ENCODE measurements around the gene TNFRSF13B. TPM values are rescaled to one million over a fixed set of nuclear protein-coding genes. Genes with fewer than 3 reads are reported as not detected.

Gene TNFRSF13B
- total RNA-seq, 1 donor from 2014 or later = 342 TPM

- ChIA-PET POLR2A (interaction anchor here (0.5 to 11.1 kb wide), 13 partner anchors 10 to 861 kb away, joined by 3 to 948 read pairs (median 9); partner anchors contain the start of gene TNFRSF13B), CTCF (interaction anchor here (1.2 to 8.1 kb wide), 9 partner anchors 12 to 77 kb away, joined by 3 to 104 read pairs (median 5); no protein-coding TSS in a partner anchor)
- H3K4me3 Mint-ChIP-seq = peak overlapping the region; percentile 84
- no peak for TF ChIP-seq CTCF (IDR thresholded peaks at IDR 0.05)
- ATAC-seq (ENCODE audit: low read depth) (peak; percentile 13), DNase-seq (peak; percentile 46)
- H3K36me3 Mint-ChIP-seq (ENCODE audit: low read depth) = no peaks in the 10 kb centered on the region
- peak overlapping the region; percentile 97 for H3K27ac Mint-ChIP-seq
- intact Hi-C loops (cut with micrococcal nuclease) = loop anchor here (1.0 to 10.0 kb wide), 7 partner anchors 43 to 848 kb away; partner anchors contain the start of genes SREBF1 and UBB
- no peaks in the 10 kb centered on the region for H3K9me3 Mint-ChIP-seq
- H3K4me1 Mint-ChIP-seq = peaks cover 69% of the 10 kb centered on the region
- no peaks in the 10 kb centered on the region for H3K27me3 Mint-ChIP-seq
These were observed 17.5 kb upstream of the TNFRSF13B start for GRCh38 chr17:16989230-16989952.

GRCh38 chr17:16988749-16989229 is 16.9 kb upstream of the TNFRSF13B start:
- no peaks in the 10 kb centered on the region for H3K36me3 Mint-ChIP-seq (ENCODE audit: low read depth)
- peak overlapping the region; percentile 97 for H3K27ac Mint-ChIP-seq
- ATAC-seq (ENCODE audit: low read depth) (peak; percentile 3), DNase-seq (no peak)
- peaks cover 71% of the 10 kb centered on the region for H3K4me1 Mint-ChIP-seq
- no peak for TF ChIP-seq CTCF (IDR thresholded peaks at IDR 0.05)
- peak overlapping the region; percentile 84 for H3K4me3 Mint-ChIP-seq
- ChIA-PET POLR2A (interaction anchor here (0.8 to 11.1 kb wide), 18 partner anchors 11 to 762 kb away, joined by 3 to 948 read pairs (median 4); partner anchors contain the start of gene TNFRSF13B), CTCF (interaction anchor here (1.3 to 8.1 kb wide), 5 partner anchors 11 to 49 kb away, joined by 3 to 104 read pairs (median 4); no protein-coding TSS in a partner anchor)
- H3K9me3 Mint-ChIP-seq = no peaks in the 10 kb centered on the region
- intact Hi-C loops (cut with micrococcal nuclease) = loop anchor here (1.0 to 10.0 kb wide), 9 partner anchors 8 to 849 kb away; partner anchors contain the start of genes SREBF1 and UBB
- no peaks in the 10 kb centered on the region for H3K27me3 Mint-ChIP-seq

- H3K36me3 Mint-ChIP-seq (ENCODE audit: low read depth) = no peaks in the 10 kb centered on the region
- H3K27me3 Mint-ChIP-seq = no peaks in the 10 kb centered on the region
- peak; percentile 80 for ATAC-seq (ENCODE audit: low read depth)
- peaks cover 78% of the 10 kb centered on the region for H3K4me1 Mint-ChIP-seq
- peak overlapping the region; percentile 84 for H3K4me3 Mint-ChIP-seq
- TF ChIP-seq CTCF (IDR thresholded peaks at IDR 0.05) = no peak
- H3K27ac Mint-ChIP-seq = peak overlapping the region; percentile 97
- intact Hi-C loops (cut with micrococcal nuclease) = loop anchor here (1.0 to 10.0 kb wide), 8 partner anchors 8 to 849 kb away; partner anchors contain the start of genes SREBF1 and UBB
- DNase-seq = peak; percentile 78
- ChIA-PET POLR2A (interaction anchor here (0.8 to 11.1 kb wide), 19 partner anchors 11 to 763 kb away, joined by 3 to 948 read pairs (median 3); partner anchors contain the start of gene TNFRSF13B), CTCF (interaction anchor here (1.3 to 8.1 kb wide), 5 partner anchors 10 to 48 kb away, joined by 3 to 104 read pairs (median 4); no protein-coding TSS in a partner anchor)
- H3K9me3 Mint-ChIP-seq = no peaks in the 10 kb centered on the region
These were observed 16.1 kb upstream of the TNFRSF13B start for GRCh38 chr17:16987830-16988601.

GRCh38 chr17:16987066-16987829 is 15.3 kb upstream of the TNFRSF13B start:
- Mint-ChIP-seq H3K36me3 (ENCODE audit: low read depth) (no peaks in the 10 kb centered on the region), H3K4me1 (peaks cover 84% of the 10 kb centered on the region)

More at GRCh38 chr17:16987066-16987829, 15.3 kb upstream of the TNFRSF13B start:
- H3K4me3 Mint-ChIP-seq = peak overlapping the region; percentile 84
- H3K27me3 Mint-ChIP-seq = no peaks in the 10 kb centered on the region
- DNase-seq (no peak), ATAC-seq (ENCODE audit: low read depth) (no peak)
- CTCF ChIA-PET = interaction anchor here (3.2 to 8.1 kb wide), 2 partner anchors 10 to 18 kb away, joined by 21 to 104 read pairs; no protein-coding TSS in a partner anchor
- POLR2A ChIA-PET = interaction anchor here (0.6 to 11.1 kb wide), 13 partner anchors 15 to 546 kb away, joined by 3 to 948 read pairs (median 5); partner anchors contain the start of gene TNFRSF13B
- no peaks in the 10 kb centered on the region for H3K9me3 Mint-ChIP-seq
- TF ChIP-seq CTCF (IDR thresholded peaks at IDR 0.05) = no peak
- intact Hi-C loops (cut with micrococcal nuclease) = loop anchor here (5.0 to 10.0 kb wide), 5 partner anchors 235 to 850 kb away; partner anchors contain the start of genes SREBF1 and UBB
- peak overlapping the region; percentile 97 for H3K27ac Mint-ChIP-seq
